Measurements from ENCODE around the gene PDXK. TPM values are rescaled to one million over a fixed set of nuclear protein-coding genes. Genes with fewer than 3 reads are reported as not detected.
"Not testable (repeated sequence)": the region's sequence is repeated elsewhere in the genome, so short reads cannot be mapped to it uniquely, and the experiment has no call there.

PDXK gene
- polyA plus RNA-seq (2013), result 12.1 TPM

DNA sequence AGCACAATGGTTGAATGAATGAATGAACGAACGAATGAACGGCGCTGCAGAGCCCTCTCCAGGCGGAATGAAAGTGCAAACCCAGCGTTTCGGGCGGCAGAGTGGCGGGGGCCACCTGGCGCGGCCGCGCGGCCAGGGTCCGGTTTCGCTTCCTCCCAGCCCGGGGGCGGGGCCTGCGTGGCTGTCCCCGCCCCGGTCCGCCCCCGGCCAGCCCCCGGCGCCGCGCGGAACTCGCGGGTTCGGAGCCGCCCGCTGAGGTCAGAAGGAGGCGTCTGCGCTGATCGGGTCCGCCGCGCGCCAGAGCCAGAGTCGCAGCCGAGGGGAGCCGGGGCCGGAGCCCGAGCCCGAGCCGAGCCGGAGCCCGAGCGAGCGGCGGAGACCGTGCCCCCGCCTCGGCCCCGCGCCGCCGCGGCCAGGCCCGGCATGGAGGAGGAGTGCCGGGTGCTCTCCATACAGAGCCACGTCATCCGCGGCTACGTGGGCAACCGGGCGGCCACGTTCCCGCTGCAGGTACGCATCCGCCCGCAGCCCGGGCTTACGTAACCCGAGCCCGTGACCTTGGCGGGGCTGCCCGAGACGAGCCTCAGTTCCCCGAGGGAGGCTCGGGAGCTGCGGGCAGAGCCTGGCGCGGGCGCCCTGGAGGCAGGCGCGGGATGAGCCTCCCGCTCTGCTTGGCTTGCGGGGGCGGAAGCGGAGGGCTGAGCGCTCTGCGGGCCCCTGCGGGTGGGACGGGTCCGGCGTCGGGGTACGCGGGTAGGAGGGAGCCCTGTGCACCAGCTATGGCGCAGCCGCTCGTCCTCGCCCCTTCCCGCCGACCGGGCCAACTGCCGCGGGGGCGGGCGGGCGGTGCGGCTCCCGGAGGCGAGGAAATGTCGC, at the start of gene PDXK:
Gene PDXK (plus strand): TSS at position 258 of the 876 bp plus-strand sequence. CDS start 166 bp downstream, at position 424.
- WGBS (ENCODE audit: insufficient coverage), result under 1% methylated on average over 91 of the region's 117 CpGs
- H3K36me3 ChIP-seq (ENCODE audit: control insufficient read depth in 4 of 4, insufficient read depth in 4 of 4, low read length in 3 of 4), result peaks cover 0 to 13% (median 4%) of the 10 kb centered on the region in 4 experiments
- CTCF ChIA-PET, result interaction anchor here (1.4 kb wide), 1 partner anchor 15 kb away, joined by 4 read pairs; no protein-coding TSS in a partner anchor
- peak within 1 kb of the TSS in 1 of 2 experiments; percentile 61 for H3K27ac ChIP-seq (ENCODE audit: insufficient read depth in 1 of 2, low read depth in 1 of 2, low read length in 2 of 2, poor library complexity in 1 of 2, severe bottlenecking in 2 of 2)
- POLR2A ChIA-PET, result interaction anchor here (1.1 kb wide), 1 partner anchor 9 kb away, joined by 7 read pairs; no protein-coding TSS in a partner anchor
- H3K4me3 ChIP-seq (ENCODE audit: control insufficient read depth in 1 of 7, extremely low read depth in 1 of 7, insufficient read depth in 4 of 7, low read depth in 2 of 7, low read length in 6 of 7), result peak within 1 kb of the TSS; percentile 62 to 88 (median 79)
- peaks cover 0 to 18% (median 3%) of the 10 kb centered on the region in 5 experiments for H3K27me3 ChIP-seq (replicated peaks in 2 of 5; ENCODE audit: control insufficient read depth in 4 of 5, insufficient read depth in 5 of 5, low read length in 4 of 5)
- peak; percentile 57 to 76 (median 66) for DNase-seq
- peaks cover 0 to 40% (median 21%) of the 10 kb centered on the region in 4 experiments for H3K4me1 ChIP-seq (ENCODE audit: control extremely low read depth in 1 of 4, control insufficient read depth in 4 of 4, insufficient read depth in 4 of 4, low read length in 3 of 4)
- no peaks in the 10 kb centered on the region for H3K9me3 ChIP-seq (ENCODE audit: control extremely low read depth in 1 of 5, control insufficient read depth in 4 of 5, insufficient read depth in 2 of 5, low read depth in 1 of 5, low read length in 4 of 5)

DNA sequence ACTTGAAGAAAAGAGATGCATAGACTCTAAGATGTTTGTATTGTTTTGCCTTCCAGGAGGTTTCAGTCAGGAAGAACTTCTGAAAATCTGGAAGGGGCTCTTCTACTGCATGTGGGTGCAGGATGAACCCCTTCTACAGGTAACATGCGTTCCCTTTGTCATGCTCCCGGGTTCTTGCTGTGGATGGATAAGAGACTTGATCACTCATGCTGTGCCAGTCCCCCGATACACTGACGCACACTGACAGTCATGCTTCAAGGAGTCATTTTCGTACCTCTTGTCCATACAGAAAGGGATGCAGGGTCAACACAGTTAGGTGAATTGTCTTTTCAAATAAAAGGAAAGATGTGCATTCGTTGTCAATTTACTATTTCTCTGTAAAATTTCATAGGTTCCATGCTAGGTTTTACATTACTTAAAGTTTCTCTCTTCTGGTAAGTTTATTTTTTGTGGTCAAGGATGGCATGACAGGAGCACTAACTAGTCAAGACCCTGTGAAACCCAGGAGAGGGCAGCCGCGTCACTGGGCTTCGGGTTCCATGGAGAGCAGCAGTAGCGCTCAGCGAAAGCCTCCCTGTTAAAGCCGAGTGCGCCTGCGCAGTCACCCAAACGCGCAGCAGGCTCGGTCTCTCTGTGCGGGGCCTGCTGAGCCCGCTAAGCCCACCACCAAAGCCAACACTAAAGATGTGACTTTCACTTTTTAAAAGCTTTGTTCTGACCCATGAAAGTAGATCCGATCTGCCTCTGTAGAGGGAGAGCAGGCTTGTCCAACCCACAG, 48.9 kb upstream of the PDXK start:
- H3K36me3 ChIP-seq (ENCODE audit: control insufficient read depth in 4 of 4, insufficient read depth in 4 of 4, low read length in 3 of 4), result peaks cover 7 to 66% (median 40%) of the 10 kb centered on the region in 4 experiments
- no peaks in the 10 kb centered on the region for H3K27me3 ChIP-seq (replicated peaks in 2 of 5; ENCODE audit: control insufficient read depth in 4 of 5, insufficient read depth in 5 of 5, low read length in 4 of 5)
- CTCF ChIA-PET, result interaction anchor here (1.1 kb wide), 1 partner anchor 17 kb away, joined by 3 read pairs; no protein-coding TSS in a partner anchor
- H3K27ac ChIP-seq (ENCODE audit: insufficient read depth in 1 of 2, low read depth in 1 of 2, low read length in 2 of 2, poor library complexity in 1 of 2, severe bottlenecking in 2 of 2), result no peak overlapping the region
- POLR2A ChIA-PET, result no interaction called here
- no peak for DNase-seq
- H3K4me1 ChIP-seq (ENCODE audit: control extremely low read depth in 1 of 4, control insufficient read depth in 4 of 4, insufficient read depth in 4 of 4, low read length in 3 of 4), result peaks cover 0 to 3% (median 1%) of the 10 kb centered on the region in 4 experiments
- no peak overlapping the region for H3K4me3 ChIP-seq (ENCODE audit: control insufficient read depth in 1 of 7, extremely low read depth in 1 of 7, insufficient read depth in 4 of 7, low read depth in 2 of 7, low read length in 6 of 7)
- WGBS (ENCODE audit: insufficient coverage), result 96% methylated on average over 17 of the region's 20 CpGs
- no peaks in the 10 kb centered on the region for H3K9me3 ChIP-seq (ENCODE audit: control extremely low read depth in 1 of 5, control insufficient read depth in 4 of 5, insufficient read depth in 2 of 5, low read depth in 1 of 5, low read length in 4 of 5)

DNA sequence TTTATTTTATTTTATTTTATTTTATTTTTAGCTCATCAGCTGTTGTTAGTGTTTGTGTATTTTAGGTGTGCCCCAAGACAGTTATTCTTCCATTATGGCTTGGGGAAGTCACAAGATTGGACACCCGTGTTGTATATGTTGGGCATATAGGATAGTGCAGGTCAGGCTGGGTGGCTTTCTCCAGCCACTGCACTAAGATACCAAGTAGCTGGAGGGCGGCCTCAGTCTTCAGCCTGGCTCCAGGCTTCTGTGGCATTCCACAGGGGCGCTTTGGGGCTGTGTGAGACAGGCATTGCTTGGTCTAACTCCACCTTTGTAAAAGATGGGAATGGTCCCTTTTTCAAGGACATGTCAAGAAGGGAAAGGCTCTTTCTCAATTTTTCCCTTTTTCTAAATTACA, 43.1 kb upstream of the PDXK start:
- POLR2A ChIA-PET, result no interaction called here
- no peaks in the 10 kb centered on the region for H3K9me3 ChIP-seq (ENCODE audit: control extremely low read depth in 1 of 5, control insufficient read depth in 4 of 5, insufficient read depth in 2 of 5, low read depth in 1 of 5, low read length in 4 of 5)

DNA sequence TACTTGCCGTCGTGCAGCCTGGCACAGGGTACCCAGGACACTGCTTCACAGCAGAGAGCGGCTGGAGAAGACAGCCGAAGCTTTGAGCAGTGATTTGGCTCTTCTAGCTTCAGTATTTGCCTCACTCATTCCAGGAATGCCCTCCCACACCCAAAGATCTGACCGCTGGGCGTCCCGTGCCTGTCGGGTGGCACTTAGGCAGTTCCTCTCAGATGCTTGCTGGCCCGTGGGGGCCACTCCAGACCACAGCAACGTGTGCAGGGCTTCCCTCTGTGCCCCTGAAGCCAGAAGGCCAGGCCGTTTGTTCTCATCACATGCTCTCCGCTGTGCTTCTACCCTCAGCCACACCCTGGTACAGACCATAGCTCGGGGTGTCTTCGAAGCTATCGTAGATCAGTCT, 42.5 kb upstream of the PDXK start:
- 97% methylated on average over 15 of the region's 15 CpGs for WGBS (ENCODE audit: insufficient coverage)
- DNase-seq, result no peak
- Histone ChIP-seq H3K27ac (ENCODE audit: insufficient read depth in 1 of 2, low read depth in 1 of 2, low read length in 2 of 2, poor library complexity in 1 of 2, severe bottlenecking in 2 of 2) (no peak overlapping the region), H3K36me3 (ENCODE audit: control insufficient read depth in 4 of 4, insufficient read depth in 4 of 4, low read length in 3 of 4) (peaks cover 19 to 81% (median 49%) of the 10 kb centered on the region in 4 experiments), H3K27me3 (replicated peaks in 2 of 5; ENCODE audit: control insufficient read depth in 4 of 5, insufficient read depth in 5 of 5, low read length in 4 of 5) (no peaks in the 10 kb centered on the region), H3K9me3 (ENCODE audit: control extremely low read depth in 1 of 5, control insufficient read depth in 4 of 5, insufficient read depth in 2 of 5, low read depth in 1 of 5, low read length in 4 of 5) (no peaks in the 10 kb centered on the region), H3K4me1 (ENCODE audit: control extremely low read depth in 1 of 4, control insufficient read depth in 4 of 4, insufficient read depth in 4 of 4, low read length in 3 of 4) (no peaks in the 10 kb centered on the region), H3K4me3 (ENCODE audit: control insufficient read depth in 1 of 7, extremely low read depth in 1 of 7, insufficient read depth in 4 of 7, low read depth in 2 of 7, low read length in 6 of 7) (no peak overlapping the region)
- ChIA-PET POLR2A (no interaction called here), CTCF (interaction anchor here (1.0 to 1.5 kb wide), 2 partner anchors 11 to 13 kb away, joined by 3 to 4 read pairs; no protein-coding TSS in a partner anchor)

More for the DNA sequence above, 43.1 kb upstream of the PDXK start:
- Histone ChIP-seq H3K4me1 (ENCODE audit: control extremely low read depth in 1 of 4, control insufficient read depth in 4 of 4, insufficient read depth in 4 of 4, low read length in 3 of 4) (no peaks in the 10 kb centered on the region), H3K27me3 (replicated peaks in 2 of 5; ENCODE audit: control insufficient read depth in 4 of 5, insufficient read depth in 5 of 5, low read length in 4 of 5) (no peaks in the 10 kb centered on the region), H3K27ac (ENCODE audit: insufficient read depth in 1 of 2, low read depth in 1 of 2, low read length in 2 of 2, poor library complexity in 1 of 2, severe bottlenecking in 2 of 2) (no peak overlapping the region), H3K36me3 (ENCODE audit: control insufficient read depth in 4 of 4, insufficient read depth in 4 of 4, low read length in 3 of 4) (peaks cover 19 to 84% (median 51%) of the 10 kb centered on the region in 4 experiments), H3K4me3 (ENCODE audit: control insufficient read depth in 1 of 7, extremely low read depth in 1 of 7, insufficient read depth in 4 of 7, low read depth in 2 of 7, low read length in 6 of 7) (no peak overlapping the region)
- 100% methylated on average over 2 of the region's 3 CpGs for WGBS (ENCODE audit: insufficient coverage)
- DNase-seq, result no peak
- CTCF ChIA-PET, result interaction anchor here (1.0 to 1.6 kb wide), 3 partner anchors 9 to 14 kb away, joined by 3 to 4 read pairs (median 4); no protein-coding TSS in a partner anchor

DNA sequence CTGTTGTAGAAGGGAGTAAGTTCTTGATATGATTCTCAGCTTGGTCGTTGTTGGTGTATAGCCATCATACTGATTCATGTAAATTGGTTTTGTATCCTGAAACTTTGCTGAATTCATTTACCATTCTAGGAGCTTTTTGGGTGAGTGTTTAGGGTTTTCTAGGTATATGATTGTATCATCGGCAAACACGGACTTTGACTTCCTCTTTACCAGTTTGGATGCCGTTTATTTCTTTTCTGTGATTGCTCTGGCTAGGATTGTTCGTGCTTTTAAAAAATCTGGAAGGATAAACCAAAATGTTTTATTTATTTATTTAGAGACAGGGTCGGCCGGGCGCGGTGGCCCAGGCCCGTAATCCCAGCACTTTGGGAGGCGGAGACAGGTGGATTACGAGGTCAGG, 39.0 kb upstream of the PDXK start:
- no peak overlapping the region for H3K27ac ChIP-seq (ENCODE audit: insufficient read depth in 1 of 2, low read depth in 1 of 2, low read length in 2 of 2, poor library complexity in 1 of 2, severe bottlenecking in 2 of 2)
- 88% methylated on average over 9 of the region's 12 CpGs for WGBS (ENCODE audit: insufficient coverage)
- H3K36me3 ChIP-seq (ENCODE audit: control insufficient read depth in 4 of 4, insufficient read depth in 4 of 4, low read length in 3 of 4), result peaks cover 19 to 80% (median 56%) of the 10 kb centered on the region in 4 experiments
- no peaks in the 10 kb centered on the region for H3K9me3 ChIP-seq (ENCODE audit: control extremely low read depth in 1 of 5, control insufficient read depth in 4 of 5, insufficient read depth in 2 of 5, low read depth in 1 of 5, low read length in 4 of 5)
- DNase-seq, result no peak
- no peaks in the 10 kb centered on the region for H3K4me1 ChIP-seq (ENCODE audit: control extremely low read depth in 1 of 4, control insufficient read depth in 4 of 4, insufficient read depth in 4 of 4, low read length in 3 of 4)
- ChIA-PET POLR2A (no interaction called here), CTCF (no interaction called here)
- no peaks in the 10 kb centered on the region for H3K27me3 ChIP-seq (replicated peaks in 2 of 5; ENCODE audit: control insufficient read depth in 4 of 5, insufficient read depth in 5 of 5, low read length in 4 of 5)
- H3K4me3 ChIP-seq (ENCODE audit: control insufficient read depth in 1 of 7, extremely low read depth in 1 of 7, insufficient read depth in 4 of 7, low read depth in 2 of 7, low read length in 6 of 7), result no peak overlapping the region

DNA sequence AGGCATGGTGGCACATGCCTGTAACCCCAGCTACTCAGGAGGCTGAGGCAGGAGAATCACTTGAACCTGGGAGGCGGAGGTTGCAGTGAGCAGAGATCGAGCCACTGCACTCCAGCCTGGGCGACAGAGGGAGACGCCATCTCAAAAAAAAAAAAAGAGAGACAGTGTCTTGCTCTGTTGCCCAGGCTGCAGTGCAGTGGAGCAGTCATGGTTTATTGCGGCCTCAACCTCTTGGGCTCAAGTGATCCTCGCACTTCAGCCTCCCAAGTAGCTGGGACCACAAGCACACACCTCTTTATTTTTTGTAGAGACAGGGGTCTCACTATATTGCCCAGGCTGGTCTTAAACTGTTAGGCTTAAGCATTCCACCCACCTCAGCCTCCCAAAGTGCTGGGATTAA, 38.5 kb upstream of the PDXK start:
- H3K9me3 ChIP-seq (ENCODE audit: control extremely low read depth in 1 of 5, control insufficient read depth in 4 of 5, insufficient read depth in 2 of 5, low read depth in 1 of 5, low read length in 4 of 5); H3K4me1 ChIP-seq (ENCODE audit: control extremely low read depth in 1 of 4, control insufficient read depth in 4 of 4, insufficient read depth in 4 of 4, low read length in 3 of 4); H3K27me3 ChIP-seq (replicated peaks in 2 of 5; ENCODE audit: control insufficient read depth in 4 of 5, insufficient read depth in 5 of 5, low read length in 4 of 5); H3K4me3 ChIP-seq (ENCODE audit: control insufficient read depth in 1 of 7, extremely low read depth in 1 of 7, insufficient read depth in 4 of 7, low read depth in 2 of 7, low read length in 6 of 7); POLR2A ChIA-PET; CTCF ChIA-PET; DNase-seq; H3K27ac ChIP-seq (ENCODE audit: insufficient read depth in 1 of 2, low read depth in 1 of 2, low read length in 2 of 2, poor library complexity in 1 of 2, severe bottlenecking in 2 of 2): not testable (repeated sequence)
- no CpG with 5 or more reads among the region's 6 CpGs for WGBS (ENCODE audit: insufficient coverage)
- peaks cover 19 to 80% (median 57%) of the 10 kb centered on the region in 4 experiments for H3K36me3 ChIP-seq (ENCODE audit: control insufficient read depth in 4 of 4, insufficient read depth in 4 of 4, low read length in 3 of 4)

Measured in common myeloid progenitor, CD34-positive (primary cell).